B cell (primary cell): ENCODE results near the gene MYDGF. TPM values are rescaled to one million over a fixed set of nuclear protein-coding genes. Genes with fewer than 3 reads are reported as not detected.

Source experiments
- ATAC-seq: fragments of 200-7000 bp; cut with Tn5 transposase; one replicate; pipeline ENCODE4 v1.10.0; 2021; ENCODE audit warnings: low read depth, mild to moderate bottlenecking, moderate number of reproducible peaks, moderate library complexity
- CTCF ChIA-PET: fragments of 350-600 bp; sonication (Branson Sonifier 250); formaldehyde crosslinking; loops from one replicate; lab custom pipeline; 2021; ENCODE audit warnings: antibody characterized with exemption, inconsistent platforms; lab: Charles Lee
- POLR2A ChIA-PET: fragments of 350-600 bp; sonication (Branson Sonifier 250); formaldehyde crosslinking; loops from one replicate; lab custom pipeline; 2021; ENCODE audit warnings: antibody characterized with exemption; lab: Charles Lee
- DNase-seq: peaks from one replicate; pipeline ENCODE4 v3.0.0; 2013
- H2AFZ ChIP-seq: 2 replicates; pipeline ENCODE4 v1.6.1; 2012; ENCODE audit warnings: mild to moderate bottlenecking, low read depth, low read length; ENCODE audit not compliant: insufficient read depth, poor library complexity, severe bottlenecking
- H3K27ac ChIP-seq, 2 donors: 1 replicate in 1 of 2; 2 replicates in 1 of 2; pipeline ENCODE4 v1.5.1; 2012 to 2013; ENCODE audit warnings: low read length in 2 of 2, mild to moderate bottlenecking in 2 of 2, moderate library complexity in 1 of 2
- H3K27me3 ChIP-seq, 4 experiments: fragments of 200-600 bp in 1 of 4; sonication (generic) in 1 of 4; replicated peaks in 1 of 4; 1 replicate in 2 of 4; 2 replicates in 2 of 4; pipeline versions ENCODE4 v1.6.1 to v1.7.0; 2013 to 2016; ENCODE audit warnings: low read length in 3 of 4, mild to moderate bottlenecking in 2 of 4, mixed read lengths in 1 of 4, moderate library complexity in 1 of 4; ENCODE audit not compliant: insufficient read depth in 4 of 4, control insufficient read depth in 3 of 4; ENCODE audit errors: control extremely low read depth in 1 of 4
- H3K36me3 ChIP-seq, 2 experiments: replicated peaks in 1 of 2; 1 replicate in 1 of 2; 2 replicates in 1 of 2; pipeline versions ENCODE4 v1.6.1 to v1.7.1; 2013; ENCODE audit warnings: low read length in 1 of 2; ENCODE audit not compliant: insufficient read depth in 2 of 2, control insufficient read depth in 1 of 2; ENCODE audit errors: control extremely low read depth in 1 of 2, extremely low read depth in 1 of 2
- H3K4me1 ChIP-seq, 2 donors: fragments of 200-600 bp in 1 of 2; sonication (generic) in 1 of 2; 1 replicate in 1 of 2; 2 replicates in 1 of 2; pipeline versions ENCODE4 v1.5.1 to v1.6.1; 2013 to 2017; ENCODE audit warnings: low read length in 2 of 2; ENCODE audit not compliant: control insufficient read depth in 2 of 2, insufficient read depth in 2 of 2
- H3K4me2 ChIP-seq: replicated peaks from 2 replicates; pipeline ENCODE3; 2012; ENCODE audit warnings: mild to moderate bottlenecking, low read depth, low read length; ENCODE audit not compliant: poor library complexity, severe bottlenecking
- H3K4me3 ChIP-seq, 5 experiments: fragments of 200-600 bp in 1 of 5; sonication (generic) in 1 of 5; 1 replicate in 3 of 5; 2 replicates in 2 of 5; pipeline versions ENCODE4 v1.5.1 to v1.7.0; 2011 to 2016; ENCODE audit warnings: low read length in 4 of 5, mild to moderate bottlenecking in 4 of 5, low read depth in 2 of 5, control low read depth in 1 of 5, moderate library complexity in 1 of 5; ENCODE audit not compliant: insufficient read depth in 1 of 5; ENCODE audit errors: control extremely low read depth in 1 of 5, extremely low read depth in 1 of 5
- H3K79me2 ChIP-seq: fragments of 200-600 bp; sonication (generic); one replicate; pipeline ENCODE4 v1.6.0; 2016; ENCODE audit warnings: low read length; ENCODE audit not compliant: control insufficient read depth, insufficient read depth
- H3K9ac ChIP-seq: fragments of 200-600 bp; sonication (generic); 2 replicates; pipeline ENCODE4 v1.6.1; 2017; ENCODE audit warnings: mild to moderate bottlenecking, low read length, moderate library complexity
- H3K9me3 ChIP-seq, 3 donors: one replicate each; pipeline versions ENCODE4 v1.6.1 to v1.7.1; 2013; ENCODE audit warnings: low read length in 2 of 3; ENCODE audit not compliant: control insufficient read depth in 2 of 3, insufficient read depth in 1 of 3; ENCODE audit errors: control extremely low read depth in 1 of 3
- H4K20me1 ChIP-seq: 2 replicates; pipeline ENCODE4 v1.6.0; 2012; ENCODE audit warnings: mild to moderate bottlenecking, low read length; ENCODE audit not compliant: insufficient read depth, control insufficient read depth, poor library complexity, severe bottlenecking
- H3K27ac Mint-ChIP-seq: one replicate; pipeline ENCODE4 v1.8.0; 2021; ENCODE audit warnings: mixed read lengths
- H3K27me3 Mint-ChIP-seq: one replicate; pipeline ENCODE4 v1.8.0; 2021; ENCODE audit warnings: mixed read lengths
- H3K4me1 Mint-ChIP-seq: one replicate; pipeline ENCODE4 v1.8.0; 2021; ENCODE audit warnings: mixed read lengths
- H3K4me3 Mint-ChIP-seq: one replicate; pipeline ENCODE4 v1.8.0; 2021; ENCODE audit warnings: mixed read lengths
- H3K9me3 Mint-ChIP-seq: one replicate; pipeline ENCODE4 v1.8.0; 2022; ENCODE audit warnings: mixed read lengths; ENCODE audit not compliant: insufficient read depth
- EZH2 ChIP-seq: IDR thresholded peaks from 2 replicates; pipeline ENCODE4 v1.6.1; 2012; ENCODE audit warnings: borderline replicate concordance, low read depth, mild to moderate bottlenecking, moderate library complexity, low read length; ENCODE audit not compliant: insufficient read depth, poor library complexity, severe bottlenecking
- WGBS: methylation state at CpG from one replicate; pipeline ENCODE4 v1.1.5; 2013; ENCODE audit warnings: missing lambda C conversion rate; ENCODE audit not compliant: insufficient coverage; 5-methylcytosine and 5-hydroxymethylcytosine counted together
- intact Hi-C: fragments of 100-400 bp; cut with micrococcal nuclease; formaldehyde crosslinking; loops from one replicate; pipeline ENCODE4 v1.10.0; 2022
- polyA plus RNA-seq: library from polyadenylated mRNA; depleted of rRNA; stranded (reverse); fragments of >200 nt; gene quantifications from 2 replicates; pipeline ENCODE4 v1.2.3, GENCODE V29; 2012
- total RNA-seq, 2 donors: library from RNA; stranded (reverse); fragments of 120-200 nt in 1 of 2; gene quantifications; 1 replicate in 1 of 2; 2 replicates in 1 of 2; pipeline versions ENCODE4 v1.2.3 to v1.2.4, GENCODE V29; 2013 to 2022
- TF ChIP-seq, protein P1 (sequence below): fragments of 200-600 bp; IDR thresholded peaks from one replicate; pipeline ENCODE4 v1.8.0; 2022; ENCODE audit warnings: antibody characterized with exemption, mild to moderate bottlenecking

MYDGF gene
- total and polyA plus RNA-seq, 2 donors (not counting 1 experiment from before 2014, with no cell fraction given), result 21.2 to 42.3 TPM

DNA sequence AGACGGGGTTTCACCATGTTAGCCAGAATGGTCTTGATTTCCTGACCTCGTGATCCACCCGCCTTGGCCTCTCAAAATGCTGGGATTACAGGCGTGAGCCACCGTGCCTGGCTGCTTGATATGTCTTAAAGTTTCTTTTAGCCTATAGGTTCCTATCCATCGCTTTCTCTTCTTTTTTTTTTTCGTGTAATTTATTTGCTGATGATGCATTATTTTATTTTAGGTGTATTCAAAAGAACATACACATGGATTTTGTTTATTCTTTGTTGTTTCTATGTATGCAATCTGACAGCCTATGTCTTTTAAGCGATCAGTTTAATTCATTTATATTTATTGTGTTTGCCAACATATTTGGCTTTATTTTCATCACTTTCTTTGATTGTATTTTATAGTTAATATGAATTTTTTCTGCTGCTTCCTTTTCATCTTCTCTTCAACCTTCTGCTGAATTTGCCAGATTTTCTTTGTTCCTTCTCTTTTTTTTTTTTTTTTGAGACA is 56.8 kb downstream of the MYDGF start:
- CTCF ChIA-PET, result no interaction called here
- Mint-ChIP-seq H3K27ac (no peak overlapping the region), H3K27me3 (peaks cover 12% of the 10 kb centered on the region), H3K9me3 (no peaks in the 10 kb centered on the region), H3K4me1 (peaks cover 8% of the 10 kb centered on the region), H3K4me3 (no peak overlapping the region)
- Histone ChIP-seq H3K9me3 (no peaks in the 10 kb centered on the region), H3K27ac (no peak overlapping the region), H3K9ac (no peak overlapping the region), H4K20me1 (no peaks in the 10 kb centered on the region), H3K27me3 (peaks cover 0 to 10% (median 0%) of the 10 kb centered on the region in 4 experiments), H2AFZ (no peak overlapping the region), H3K36me3 (no peaks in the 10 kb centered on the region), H3K79me2 (no peaks in the 10 kb centered on the region), H3K4me2 (no peak overlapping the region), H3K4me1 (peaks cover 9 to 10% of the 10 kb centered on the region in 2 donors), H3K4me3 (no peak overlapping the region)
- ATAC-seq (no peak), DNase-seq (no peak)
- no peak for TF ChIP-seq EZH2
- TF ChIP-seq, protein P1, sequence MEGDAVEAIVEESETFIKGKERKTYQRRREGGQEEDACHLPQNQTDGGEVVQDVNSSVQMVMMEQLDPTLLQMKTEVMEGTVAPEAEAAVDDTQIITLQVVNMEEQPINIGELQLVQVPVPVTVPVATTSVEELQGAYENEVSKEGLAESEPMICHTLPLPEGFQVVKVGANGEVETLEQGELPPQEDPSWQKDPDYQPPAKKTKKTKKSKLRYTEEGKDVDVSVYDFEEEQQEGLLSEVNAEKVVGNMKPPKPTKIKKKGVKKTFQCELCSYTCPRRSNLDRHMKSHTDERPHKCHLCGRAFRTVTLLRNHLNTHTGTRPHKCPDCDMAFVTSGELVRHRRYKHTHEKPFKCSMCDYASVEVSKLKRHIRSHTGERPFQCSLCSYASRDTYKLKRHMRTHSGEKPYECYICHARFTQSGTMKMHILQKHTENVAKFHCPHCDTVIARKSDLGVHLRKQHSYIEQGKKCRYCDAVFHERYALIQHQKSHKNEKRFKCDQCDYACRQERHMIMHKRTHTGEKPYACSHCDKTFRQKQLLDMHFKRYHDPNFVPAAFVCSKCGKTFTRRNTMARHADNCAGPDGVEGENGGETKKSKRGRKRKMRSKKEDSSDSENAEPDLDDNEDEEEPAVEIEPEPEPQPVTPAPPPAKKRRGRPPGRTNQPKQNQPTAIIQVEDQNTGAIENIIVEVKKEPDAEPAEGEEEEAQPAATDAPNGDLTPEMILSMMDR, result no peak
- WGBS, result no CpG with 5 or more reads among the region's 8 CpGs
- intact Hi-C loops, result no loop called here
- POLR2A ChIA-PET, result no interaction called here

DNA sequence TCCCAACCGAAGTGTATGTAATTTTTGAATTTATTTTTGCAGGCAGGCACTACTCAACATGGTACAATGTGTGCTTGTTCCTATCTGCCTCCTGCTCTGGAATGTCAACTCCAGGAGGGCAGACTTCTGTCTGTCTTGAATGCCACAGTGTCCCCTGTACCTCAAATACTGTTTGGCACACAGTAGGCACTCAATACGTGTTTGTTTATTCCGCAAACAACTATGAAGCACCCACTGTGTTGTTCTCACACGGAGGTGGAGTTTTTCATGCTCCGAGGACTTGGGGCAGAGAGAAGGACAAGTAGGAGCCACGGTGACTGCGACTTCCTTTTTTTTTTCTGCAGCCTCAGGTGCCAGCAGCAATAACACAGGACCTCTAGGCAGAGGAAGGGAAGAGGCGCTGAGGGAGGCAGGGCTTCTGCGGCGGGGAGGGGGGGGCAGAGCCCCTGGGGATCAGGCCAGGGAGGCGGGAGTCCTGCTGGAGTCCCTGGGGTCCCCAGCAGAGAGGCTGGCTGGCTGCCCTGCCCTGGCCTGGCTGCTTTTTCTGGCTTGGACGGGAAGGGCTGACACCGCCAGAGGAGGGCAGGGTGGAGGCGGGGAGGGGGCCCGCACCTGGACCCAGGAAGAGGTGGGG is 60.1 kb downstream of the MYDGF start:
- ATAC-seq, result peak; percentile 33
- Histone ChIP-seq H3K9ac (no peak overlapping the region), H2AFZ (peak overlapping the region; percentile 14), H3K4me2 (peak overlapping the region; percentile 44), H3K27ac (no peak overlapping the region), H3K27me3 (peaks cover 0 to 22% (median 0%) of the 10 kb centered on the region in 4 experiments), H4K20me1 (no peaks in the 10 kb centered on the region), H3K9me3 (no peaks in the 10 kb centered on the region), H3K4me1 (peaks cover 9 to 14% of the 10 kb centered on the region in 2 donors), H3K79me2 (no peaks in the 10 kb centered on the region), H3K36me3 (no peaks in the 10 kb centered on the region), H3K4me3 (no peak overlapping the region)
- ChIA-PET CTCF (no interaction called here), POLR2A (no interaction called here)
- Mint-ChIP-seq H3K4me3 (no peak overlapping the region), H3K4me1 (peaks cover 8% of the 10 kb centered on the region), H3K27me3 (peaks cover 19% of the 10 kb centered on the region), H3K9me3 (no peaks in the 10 kb centered on the region), H3K27ac (no peak overlapping the region)
- TF ChIP-seq, protein P1, result no peak
- TF ChIP-seq EZH2, result no peak
- peak; percentile 42 for DNase-seq
- 9% methylated on average over 11 of the region's 15 CpGs for WGBS
- intact Hi-C loops, result no loop called here
